HG03066 (cell line): Measurements from ENCODE around the gene ZNF823.

Source experiments
- ATAC-seq: cut with Tn5 transposase; IDR thresholded peaks from one replicate; pipeline ENCODE4 v1.9.1; 2021; ENCODE audit warnings: low read depth; ENCODE audit not compliant: unreplicated experiment

ZNF823 gene

DNA sequence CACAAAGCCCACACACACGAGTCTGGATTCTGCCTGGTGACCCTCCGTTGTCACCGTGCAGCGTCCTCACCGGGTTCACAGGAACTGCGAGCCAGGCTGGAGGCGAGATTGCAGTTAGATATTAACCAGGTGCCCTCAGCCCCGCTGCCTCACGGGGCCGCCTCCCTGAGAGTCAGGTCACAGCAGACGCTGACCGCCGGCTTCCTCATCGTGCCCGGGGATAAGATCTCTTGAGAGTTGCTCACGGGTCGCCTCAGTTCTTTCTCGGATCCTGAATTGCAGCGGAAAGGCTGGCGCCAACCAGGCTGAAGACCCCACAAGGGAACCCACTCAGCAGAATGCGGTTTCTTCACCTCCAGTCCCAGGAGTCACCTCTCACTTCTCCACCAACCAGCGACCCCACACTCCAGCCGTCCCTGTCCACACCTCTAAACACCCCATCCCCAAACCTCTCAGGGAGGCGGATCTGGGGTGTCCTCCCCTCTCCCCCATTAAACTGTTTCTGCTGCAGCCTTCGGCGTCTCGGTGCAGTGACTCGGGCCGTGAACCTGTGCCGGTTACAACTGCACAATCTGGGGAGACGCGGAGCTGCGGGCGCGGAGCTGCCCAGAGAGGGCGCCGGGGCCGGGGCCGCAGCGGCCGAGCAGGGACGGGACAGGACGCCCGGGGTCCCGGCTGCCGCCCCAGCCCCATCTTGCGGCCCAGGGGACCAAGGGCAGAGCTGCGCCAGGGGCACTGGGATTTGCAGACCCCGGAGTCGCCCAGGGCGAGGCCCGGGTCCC, 591 bp downstream of the ZNF823 start:
- ATAC-seq: peak; percentile 36

DNA sequence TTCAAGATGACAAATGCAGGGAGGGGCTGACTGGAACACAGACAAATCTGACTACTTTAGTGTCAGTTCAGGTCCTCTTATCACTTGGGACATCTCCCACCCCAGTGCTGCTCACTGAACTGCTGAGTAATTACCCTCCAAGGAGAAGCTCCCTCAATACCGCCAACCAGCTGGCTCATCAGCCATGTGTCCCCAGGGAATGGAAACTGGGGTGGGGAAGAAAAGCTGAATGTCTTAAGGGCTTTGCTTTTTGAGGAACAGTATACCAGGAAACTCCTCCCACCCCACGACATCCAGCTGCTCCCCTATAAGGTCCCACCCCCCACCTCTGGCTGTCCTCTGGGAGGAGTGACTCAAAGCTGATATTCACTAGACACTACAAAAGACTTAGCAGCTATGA, 2.0 kb downstream of the ZNF823 start:
- no peak for ATAC-seq

DNA sequence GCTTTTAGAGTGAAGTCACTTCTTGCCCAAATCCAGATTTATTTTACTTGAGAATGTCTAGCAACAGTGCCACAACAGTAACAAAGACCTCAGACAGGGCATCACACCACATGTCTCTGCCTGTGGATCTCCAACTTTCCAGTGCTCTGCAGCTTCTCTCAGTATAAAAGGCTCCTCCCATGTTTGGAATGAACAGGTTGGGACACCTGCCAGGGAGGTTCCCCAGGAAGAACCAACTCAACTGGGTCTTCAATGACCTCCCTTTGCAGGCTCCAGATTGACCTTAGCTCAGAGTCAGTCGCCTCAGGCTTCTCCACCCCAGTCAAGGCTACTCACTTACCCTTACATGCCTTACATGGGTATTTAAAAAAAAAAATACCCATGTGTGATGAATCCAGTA, 3.4 kb downstream of the ZNF823 start:
- no peak for ATAC-seq

- ATAC-seq: no peak
Measured at GRCh38 chr19:11729586-11729985, 9.2 kb downstream of the ZNF823 start.

DNA sequence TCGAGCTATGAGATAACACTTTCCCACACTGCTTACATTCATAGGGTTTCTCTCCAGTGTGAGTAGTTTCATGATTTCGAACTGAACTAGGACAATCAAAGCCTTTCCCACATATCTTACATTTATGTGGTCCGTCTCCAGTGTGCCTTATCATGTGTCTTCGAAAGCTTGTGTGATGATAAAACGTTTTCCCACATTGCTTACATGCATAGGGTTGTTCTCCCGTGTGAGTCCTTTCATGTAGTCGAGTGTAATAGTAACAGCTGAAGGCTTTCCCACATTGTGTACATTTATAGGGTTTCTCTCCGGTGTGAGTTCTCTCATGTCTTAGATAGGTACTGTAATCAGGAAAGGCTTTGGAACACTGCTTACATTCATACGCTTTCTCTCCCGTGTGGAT, 16.3 kb downstream of the ZNF823 start:
- no peak for ATAC-seq

DNA sequence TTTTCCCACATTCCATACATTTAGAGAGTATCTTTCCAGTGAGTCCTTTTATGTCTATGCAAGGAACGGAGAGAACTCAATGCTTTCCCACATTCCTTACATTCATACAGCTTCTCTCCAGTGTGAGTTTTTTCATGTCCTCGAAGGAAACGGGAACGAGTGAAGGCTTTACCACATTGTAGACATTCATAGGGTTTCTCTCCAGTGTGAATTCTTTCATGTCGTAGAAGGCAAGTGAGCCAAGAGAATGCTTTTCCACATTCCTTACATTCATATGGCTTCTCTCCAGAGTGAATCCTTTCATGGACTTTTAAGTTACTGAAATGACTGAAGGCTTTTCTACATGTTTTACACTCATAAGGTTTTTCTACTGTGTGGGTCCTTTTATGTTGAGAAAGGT, 17.1 kb downstream of the ZNF823 start:
- ATAC-seq: no peak

DNA sequence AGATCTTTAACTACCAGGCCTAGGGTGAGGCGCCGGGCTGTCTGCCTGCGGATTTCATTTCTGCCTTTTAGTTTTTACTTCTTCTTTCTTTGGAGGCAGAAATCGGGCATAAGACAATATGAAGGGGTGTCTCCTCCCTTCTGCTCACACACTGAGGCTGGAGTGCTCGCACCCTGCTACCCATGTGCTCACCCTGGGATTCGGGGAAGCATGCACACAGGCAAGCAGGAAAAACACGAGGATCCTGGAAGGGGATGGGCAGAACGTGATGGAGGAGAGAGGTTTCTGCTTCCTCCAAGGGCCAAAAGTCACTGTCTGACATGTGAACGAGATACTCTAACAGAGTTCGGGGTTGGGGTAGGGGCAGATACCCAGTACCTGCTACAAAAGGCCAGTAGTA, 28.4 kb downstream of the ZNF823 start:
- no peak for ATAC-seq

DNA sequence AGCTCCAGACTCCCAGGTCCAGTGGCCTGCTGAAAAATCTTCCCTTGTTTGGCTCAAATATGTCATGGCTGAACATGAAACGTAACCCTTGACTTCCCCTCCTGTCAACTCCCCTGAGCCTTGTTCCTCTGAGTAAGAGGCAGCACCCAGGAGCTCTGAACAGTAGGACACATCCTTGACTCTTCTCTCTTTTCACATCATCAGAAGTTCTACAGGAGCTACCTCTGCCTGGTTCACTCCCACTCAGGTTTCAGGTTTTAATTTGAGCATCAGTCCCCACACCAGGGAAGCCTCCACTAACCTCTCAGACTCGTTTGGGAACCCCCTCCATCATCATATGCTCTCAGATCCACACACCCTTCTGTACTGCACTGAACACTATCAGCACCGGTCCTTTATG, 30.3 kb downstream of the ZNF823 start:
- ATAC-seq: no peak

DNA sequence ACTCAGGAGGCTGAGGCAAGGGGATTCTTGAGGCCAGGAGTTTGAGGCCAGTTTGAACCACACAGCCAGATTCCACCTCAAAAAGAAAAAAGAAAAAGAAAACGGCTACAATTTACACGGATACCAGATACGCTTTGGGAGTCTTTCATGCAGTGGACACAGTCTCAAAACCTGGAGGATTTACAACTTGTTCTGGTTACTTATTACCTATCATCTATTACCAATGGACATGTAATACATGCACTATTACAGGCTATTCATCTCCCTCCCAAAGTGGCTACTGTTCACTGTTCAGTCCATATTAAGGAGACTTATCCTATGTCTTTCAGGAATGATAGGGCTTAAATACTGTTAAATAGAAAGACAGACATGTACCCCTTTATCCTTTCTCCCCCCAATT, 33.3 kb downstream of the ZNF823 start:
- ATAC-seq: no peak

DNA sequence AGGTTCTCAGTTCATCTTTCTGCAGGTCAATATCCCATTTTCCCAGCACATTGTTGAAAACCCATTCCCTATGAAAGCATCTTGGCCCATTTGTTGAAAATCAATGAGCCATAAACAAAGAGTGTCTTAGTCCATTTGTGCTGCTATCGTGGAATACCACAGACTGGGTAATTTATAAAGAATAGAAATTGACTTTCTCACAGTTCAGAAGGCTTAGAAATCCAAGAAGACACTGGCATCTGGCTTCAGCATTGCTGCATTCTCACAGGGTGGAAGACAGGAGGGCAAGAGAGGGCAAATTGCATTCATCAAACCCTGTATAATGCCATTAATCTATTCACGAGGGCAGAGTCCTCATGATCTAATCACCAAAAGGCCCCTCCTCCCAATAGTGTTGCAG, 34.1 kb downstream of the ZNF823 start:
- ATAC-seq: no peak

DNA sequence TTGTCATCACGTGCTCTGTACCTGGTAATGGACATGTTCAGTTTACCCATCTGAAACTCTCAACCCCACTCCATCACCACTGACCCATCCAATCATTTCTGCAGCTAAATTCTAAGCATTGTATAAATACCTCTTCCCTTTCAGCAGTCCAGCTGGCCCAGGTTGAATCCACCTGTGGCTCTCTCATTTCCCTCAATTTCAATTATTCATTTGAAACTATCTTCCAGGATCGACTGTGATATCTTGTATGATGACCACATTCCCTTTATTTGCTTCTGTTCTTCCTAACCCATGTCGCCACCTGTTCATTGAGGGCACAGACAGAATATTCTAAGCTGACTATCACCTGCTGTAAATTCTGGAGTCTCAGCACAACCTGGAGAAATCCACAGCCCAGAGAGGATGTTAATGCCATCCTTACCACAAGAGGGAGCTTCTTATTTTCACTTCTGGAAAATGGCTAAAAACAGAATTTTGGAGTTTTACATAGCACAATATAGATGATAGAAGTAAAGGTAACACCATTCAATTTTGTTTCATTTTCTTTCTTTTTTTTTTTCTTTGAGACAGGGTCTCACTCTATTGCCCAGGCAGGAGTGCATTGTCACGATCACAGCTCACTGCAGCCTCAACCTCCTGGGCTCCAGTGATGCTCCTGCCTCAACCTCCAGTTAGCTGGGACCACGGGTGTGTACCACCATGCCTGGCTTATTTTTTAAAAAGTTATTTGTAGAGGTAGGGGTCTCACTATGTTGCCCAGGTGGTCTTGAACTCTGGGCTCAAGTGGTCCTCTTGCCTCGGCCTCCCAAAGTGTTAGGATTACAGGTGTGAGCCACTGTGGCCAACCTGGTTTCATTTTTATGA, 38.6 kb downstream of the ZNF823 start:
- no peak for ATAC-seq

- ATAC-seq: no peak
Measured at GRCh38 chr19:11698231-11698630, 40.5 kb downstream of the ZNF823 start.

- ATAC-seq: no peak
Measured at GRCh38 chr19:11697284-11697855, 41.4 kb downstream of the ZNF823 start.

GRCh38 chr19:11694533-11695439, 44.0 kb downstream of the ZNF823 start:
- ATAC-seq: no peak

- ATAC-seq: no peak
Measured at GRCh38 chr19:11693505-11694499, 44.9 kb downstream of the ZNF823 start.

DNA sequence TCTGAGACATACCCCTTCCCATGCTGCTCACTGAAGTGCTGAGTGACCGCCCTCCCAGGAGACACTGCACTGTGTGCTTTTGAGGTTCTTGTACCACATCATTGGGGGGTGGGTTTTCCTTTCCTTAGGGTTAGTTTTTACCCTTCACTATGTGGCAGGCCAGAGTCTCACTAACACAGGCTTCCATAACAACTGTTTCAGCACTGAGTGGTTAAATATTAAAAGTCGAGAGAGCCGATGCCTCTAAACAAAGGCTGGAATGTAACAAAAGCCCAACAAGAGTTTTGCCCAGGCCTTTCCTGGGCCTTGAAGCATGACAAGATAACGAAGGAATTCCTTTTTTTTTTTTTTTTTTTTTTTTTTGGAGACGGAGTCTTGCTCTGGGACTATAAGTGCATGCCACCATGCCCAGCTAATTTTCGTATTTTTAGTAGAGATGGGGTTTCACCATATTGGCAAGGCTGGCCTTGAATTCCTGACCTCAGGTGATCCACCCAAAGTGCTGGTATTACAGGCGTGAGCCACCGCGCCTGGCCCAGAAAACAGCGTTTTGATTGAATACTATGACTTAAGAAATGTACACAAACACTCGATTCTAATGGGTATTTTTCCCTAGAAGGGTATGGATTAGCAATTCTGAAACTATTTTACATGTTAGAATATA, 46.5 kb downstream of the ZNF823 start:
- no peak for ATAC-seq

DNA sequence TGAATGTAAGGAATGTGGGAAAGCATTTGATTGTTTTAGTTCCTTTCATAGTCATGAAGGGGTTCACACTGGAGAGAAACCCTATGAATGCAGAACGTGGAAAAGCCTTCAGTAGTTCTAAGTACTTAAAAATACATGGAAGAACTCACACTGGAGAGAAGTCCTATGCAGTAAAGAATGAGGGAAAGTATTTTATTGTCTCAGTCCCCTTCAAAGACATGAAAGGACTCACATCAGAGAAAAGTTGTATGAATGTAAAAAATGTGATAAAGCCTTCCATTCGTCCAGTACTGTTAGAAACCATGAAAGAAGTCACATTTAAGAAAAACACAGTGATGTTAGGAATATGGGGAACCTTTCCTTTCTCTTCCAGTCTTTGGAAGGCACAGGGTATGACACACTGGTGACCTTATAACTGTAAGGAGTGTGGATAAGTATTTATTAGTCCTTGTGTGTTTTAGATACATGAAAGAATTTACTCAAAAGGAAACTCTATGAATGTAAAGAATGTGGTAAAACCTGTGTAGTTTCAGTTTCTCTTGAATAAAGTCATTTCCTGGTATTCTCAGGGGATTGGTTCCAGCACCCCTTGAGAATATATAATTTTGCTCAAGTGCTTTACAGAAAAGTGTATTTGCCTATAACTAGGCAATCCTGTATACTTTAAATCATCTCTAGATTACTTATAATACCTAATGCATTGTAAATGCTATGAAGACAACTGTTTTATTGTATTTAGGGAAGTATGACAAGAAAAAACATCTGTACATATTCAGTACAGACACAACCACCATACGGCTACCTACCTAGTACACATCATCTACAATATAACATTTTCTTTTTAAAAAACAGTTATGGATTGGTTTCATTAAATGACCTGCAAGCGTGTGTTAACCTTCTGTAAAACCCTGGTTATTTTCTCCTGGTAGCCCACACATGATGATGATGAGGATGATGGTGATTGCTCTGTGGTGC, 52.8 kb downstream of the ZNF823 start:
- ATAC-seq: no peak
